ENCODE measurements around the gene GRAMD1A.

GRAMD1A gene

DNA sequence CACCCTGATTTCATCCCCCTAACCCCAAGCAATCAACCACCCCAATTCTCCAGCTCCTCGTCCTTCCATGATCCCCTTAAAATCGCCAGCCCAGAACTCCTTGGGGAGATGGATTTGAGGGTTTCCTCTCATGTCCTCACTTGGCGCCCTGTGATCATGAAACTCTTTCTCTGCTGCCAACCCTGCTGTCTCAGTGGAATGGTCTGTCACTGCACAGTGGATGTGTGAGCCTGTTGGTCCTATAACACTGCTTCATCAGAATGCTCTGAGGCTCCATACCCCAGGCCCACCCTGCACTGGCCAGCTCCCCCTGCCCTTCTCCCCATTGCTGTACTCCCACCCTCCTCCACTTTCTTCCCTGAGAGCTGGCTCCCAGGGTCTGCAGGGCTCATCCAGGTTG lies 23.5 kb upstream of the GRAMD1A start:
- DNase-seq (ENCODE audit: low read depth, low spot score) = no peak
- H3K4me3 ChIP-seq (ENCODE audit: low read depth, low read length) = no peak overlapping the region
- ChIA-PET POLR2A (no interaction called here), CTCF (interaction anchor here (1.6 to 6.6 kb wide), 2 partner anchors 37 to 68 kb away, joined by 5 to 67 read pairs; no protein-coding TSS in a partner anchor)
- TF ChIP-seq, protein P1, sequence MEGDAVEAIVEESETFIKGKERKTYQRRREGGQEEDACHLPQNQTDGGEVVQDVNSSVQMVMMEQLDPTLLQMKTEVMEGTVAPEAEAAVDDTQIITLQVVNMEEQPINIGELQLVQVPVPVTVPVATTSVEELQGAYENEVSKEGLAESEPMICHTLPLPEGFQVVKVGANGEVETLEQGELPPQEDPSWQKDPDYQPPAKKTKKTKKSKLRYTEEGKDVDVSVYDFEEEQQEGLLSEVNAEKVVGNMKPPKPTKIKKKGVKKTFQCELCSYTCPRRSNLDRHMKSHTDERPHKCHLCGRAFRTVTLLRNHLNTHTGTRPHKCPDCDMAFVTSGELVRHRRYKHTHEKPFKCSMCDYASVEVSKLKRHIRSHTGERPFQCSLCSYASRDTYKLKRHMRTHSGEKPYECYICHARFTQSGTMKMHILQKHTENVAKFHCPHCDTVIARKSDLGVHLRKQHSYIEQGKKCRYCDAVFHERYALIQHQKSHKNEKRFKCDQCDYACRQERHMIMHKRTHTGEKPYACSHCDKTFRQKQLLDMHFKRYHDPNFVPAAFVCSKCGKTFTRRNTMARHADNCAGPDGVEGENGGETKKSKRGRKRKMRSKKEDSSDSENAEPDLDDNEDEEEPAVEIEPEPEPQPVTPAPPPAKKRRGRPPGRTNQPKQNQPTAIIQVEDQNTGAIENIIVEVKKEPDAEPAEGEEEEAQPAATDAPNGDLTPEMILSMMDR (IDR thresholded peaks at IDR 0.05; ENCODE audit: insufficient read depth, low read length, missing control alignments) = no peak

DNA sequence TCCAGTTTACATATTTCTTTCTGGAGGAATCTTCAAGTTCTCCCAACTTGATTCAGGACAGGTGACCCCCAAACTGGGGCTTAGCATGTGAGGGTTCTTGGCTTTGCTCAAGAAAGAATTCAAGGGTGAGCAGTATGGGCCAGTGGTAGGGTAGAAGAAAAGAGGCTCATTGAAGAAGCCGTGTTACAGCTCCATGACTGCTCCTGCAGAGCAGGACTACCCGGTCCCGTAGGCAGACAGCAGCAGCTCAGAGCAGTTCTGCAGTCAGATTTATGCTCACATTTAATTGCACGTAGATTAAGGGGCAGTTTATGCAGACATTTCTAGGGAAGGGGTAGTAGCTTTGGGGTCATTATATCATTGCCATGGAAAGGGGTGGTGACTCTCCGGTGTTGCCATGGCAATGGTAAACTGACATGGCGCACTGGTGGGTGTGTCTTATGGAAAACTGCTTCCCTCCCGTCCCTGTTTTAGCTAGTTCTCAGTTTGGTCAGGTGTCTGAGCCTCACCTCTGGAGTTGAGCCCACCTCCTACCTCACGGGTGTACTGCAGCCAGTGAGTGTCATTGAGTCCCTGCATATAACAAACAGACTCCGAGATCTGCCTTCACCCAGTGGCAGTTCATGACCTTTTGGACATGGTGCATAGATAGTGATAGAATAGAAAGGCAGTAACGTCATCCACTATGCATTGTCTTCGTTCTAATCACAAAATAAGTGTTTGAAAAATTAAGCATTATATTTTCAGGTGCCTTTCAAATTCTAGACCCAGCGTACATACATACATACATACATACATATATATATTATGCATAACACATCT lies 20.1 kb upstream of the GRAMD1A start:
- ChIA-PET CTCF (no interaction called here), POLR2A (no interaction called here)
- TF ChIP-seq, protein P1 (IDR thresholded peaks at IDR 0.05; ENCODE audit: insufficient read depth, low read length, missing control alignments) = no peak
- H3K4me3 ChIP-seq (ENCODE audit: low read depth, low read length) = no peak overlapping the region
- no peak for DNase-seq (ENCODE audit: low read depth, low spot score)

DNA sequence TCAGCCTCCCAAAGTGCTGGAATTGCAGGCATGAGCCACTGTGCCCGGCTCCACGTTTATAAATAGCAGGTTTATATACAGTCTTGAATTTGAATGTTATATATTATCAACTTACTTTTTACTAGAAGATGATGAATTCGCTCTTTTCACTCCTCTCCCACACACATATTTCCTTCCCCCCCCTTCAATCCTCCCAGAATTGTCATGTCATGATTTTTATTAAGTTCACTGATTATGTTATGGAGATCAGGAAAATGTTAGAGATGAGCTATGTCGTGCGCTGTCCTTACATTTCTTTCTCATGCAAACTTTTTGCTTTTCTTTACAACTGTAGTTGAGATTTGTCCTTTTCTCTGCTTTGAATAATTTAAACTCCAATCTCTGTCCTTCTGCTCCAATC lies 17.8 kb upstream of the GRAMD1A start:
- DNase-seq (ENCODE audit: low read depth, low spot score) = no peak
- TF ChIP-seq, protein P1 (IDR thresholded peaks at IDR 0.05; ENCODE audit: insufficient read depth, low read length, missing control alignments) = no peak
- CTCF ChIA-PET = interaction anchor here (0.7 to 1.2 kb wide), 3 partner anchors 9 to 11 kb away, joined by 3 to 4 read pairs (median 3); no protein-coding TSS in a partner anchor
- H3K4me3 ChIP-seq (ENCODE audit: low read depth, low read length) = no peak overlapping the region
- POLR2A ChIA-PET = no interaction called here

DNA sequence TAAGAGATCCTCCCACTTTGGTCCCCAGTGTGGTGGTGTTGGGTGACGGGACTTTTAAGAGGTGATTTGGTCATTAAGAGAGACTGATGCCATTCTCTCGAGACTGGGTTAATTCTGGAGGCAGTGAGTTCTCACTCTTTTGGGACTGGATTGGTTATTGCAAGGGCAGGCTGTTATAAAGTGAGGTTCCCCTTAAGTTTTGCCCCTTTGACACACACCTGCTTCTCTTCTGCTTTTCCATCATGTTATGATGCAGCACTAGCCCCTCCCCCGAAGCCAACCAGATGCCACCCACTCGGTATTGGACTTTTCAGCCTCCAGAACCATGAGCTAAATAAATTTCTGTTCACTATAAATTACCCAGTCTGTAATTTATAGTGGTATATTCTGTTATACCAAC lies 16.3 kb upstream of the GRAMD1A start:
- ChIA-PET CTCF (interaction anchor here (0.7 to 2.7 kb wide), 3 partner anchors 10 to 28 kb away, joined by 3 to 15 read pairs (median 4); no protein-coding TSS in a partner anchor), POLR2A (no interaction called here)
- TF ChIP-seq, protein P1 (IDR thresholded peaks at IDR 0.05; ENCODE audit: insufficient read depth, low read length, missing control alignments) = no peak
- DNase-seq (ENCODE audit: low read depth, low spot score) = no peak
- no peak overlapping the region for H3K4me3 ChIP-seq (ENCODE audit: low read depth, low read length)

DNA sequence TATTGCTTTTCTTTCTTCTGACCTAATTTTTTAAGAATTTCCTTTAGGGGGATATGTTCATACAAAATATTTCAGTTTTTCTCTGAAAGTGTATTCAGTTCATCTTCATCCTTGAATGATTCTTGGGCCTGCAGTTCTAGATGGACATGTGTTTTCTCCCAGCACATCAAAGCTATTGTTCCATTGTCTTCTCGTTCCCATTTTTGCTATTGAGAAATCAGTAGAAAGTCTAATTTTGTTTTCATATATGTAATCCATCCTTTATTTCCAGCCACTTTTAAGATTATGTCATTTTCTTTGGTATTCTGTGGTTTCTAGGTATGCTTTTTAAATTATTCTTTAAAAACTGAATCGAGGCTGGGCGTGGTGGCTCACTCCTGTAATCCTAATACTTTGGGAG lies 15.8 kb upstream of the GRAMD1A start:
- TF ChIP-seq, protein P1 (IDR thresholded peaks at IDR 0.05; ENCODE audit: insufficient read depth, low read length, missing control alignments) = no peak
- H3K4me3 ChIP-seq (ENCODE audit: low read depth, low read length) = no peak overlapping the region
- DNase-seq (ENCODE audit: low read depth, low spot score) = no peak
- ChIA-PET CTCF (interaction anchor here (0.7 to 2.7 kb wide), 3 partner anchors 10 to 27 kb away, joined by 3 to 15 read pairs (median 4); no protein-coding TSS in a partner anchor), POLR2A (no interaction called here)

DNA sequence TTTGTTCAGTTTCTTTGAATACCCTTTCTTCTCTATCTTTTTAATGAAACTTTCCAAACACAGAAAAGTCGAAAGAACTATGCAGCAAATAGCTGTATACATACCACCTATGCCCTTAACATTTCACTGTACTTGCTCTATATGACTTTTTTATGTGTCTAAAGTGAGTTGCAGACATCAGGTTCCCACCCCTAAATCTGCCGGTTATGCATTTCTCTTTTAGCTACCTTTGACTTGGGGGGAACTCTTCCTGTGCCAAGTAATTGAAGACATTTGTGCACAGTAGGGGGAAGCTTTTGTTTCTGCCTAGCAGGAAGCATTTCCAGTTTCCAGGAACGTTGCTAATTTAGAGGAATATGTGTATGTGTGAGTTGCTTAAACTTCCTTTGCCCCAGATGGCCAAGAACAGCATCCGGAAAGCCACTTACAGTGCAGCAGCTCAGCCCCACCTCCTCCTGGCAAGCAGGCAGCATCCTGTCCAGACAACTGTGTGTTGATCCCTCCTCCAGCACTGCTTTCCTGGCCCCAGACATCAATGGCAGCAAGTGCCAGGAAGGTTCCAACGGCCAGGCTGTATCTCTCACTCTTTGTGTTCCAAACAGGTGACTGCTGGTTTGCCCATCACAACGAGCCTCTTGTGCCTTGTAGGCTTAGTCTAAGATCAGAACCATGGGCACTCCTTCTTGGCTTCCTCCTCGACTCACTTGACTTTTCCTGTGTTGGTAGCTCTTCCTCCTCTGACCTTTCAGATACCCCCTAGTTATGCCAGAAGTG lies 14.7 kb upstream of the GRAMD1A start:
- no peak for DNase-seq (ENCODE audit: low read depth, low spot score)
- TF ChIP-seq, protein P1 (IDR thresholded peaks at IDR 0.05; ENCODE audit: insufficient read depth, low read length, missing control alignments) = no peak
- ChIA-PET CTCF (interaction anchor here (0.9 to 3.0 kb wide), 4 partner anchors 12 to 150 kb away, joined by 3 to 19 read pairs (median 10); no protein-coding TSS in a partner anchor), POLR2A (no interaction called here)
- no peak overlapping the region for H3K4me3 ChIP-seq (ENCODE audit: low read depth, low read length)
